Tibial nerve (tissue), 4 donors: Measurements from ENCODE around the gene ARHGAP6. TPM values are rescaled to one million over a fixed set of nuclear protein-coding genes. Genes with fewer than 3 reads are reported as not detected.

Experiments used
- DNase-seq, 2 donors: peaks; one replicate each; pipeline ENCODE4 v3.0.0-alpha.2; 2019; ENCODE audit warnings: low spot score in 2 of 2
- H3K27ac ChIP-seq, 4 donors: fragments of 200-600 bp; sonication (generic) in 3 of 4; one replicate each; pipeline ENCODE4 v1.5.1; 2017 to 2019; ENCODE audit warnings: mild to moderate bottlenecking in 1 of 4
- H3K27me3 ChIP-seq, 2 donors: fragments of 200-600 bp; sonication (generic) in 1 of 2; one replicate each; pipeline versions ENCODE4 v1.5.1 to v1.6.0; 2017 to 2019
- H3K36me3 ChIP-seq, 3 donors: fragments of 200-600 bp; sonication (generic); one replicate each; pipeline ENCODE4 v1.5.1; 2018 to 2019
- H3K4me1 ChIP-seq, 4 donors: fragments of 200-600 bp; sonication (generic) in 3 of 4; one replicate each; pipeline ENCODE4 v1.5.1; 2017 to 2019
- H3K4me3 ChIP-seq, 4 donors: fragments of 200-600 bp; sonication (generic) in 3 of 4; one replicate each; pipeline ENCODE4 v1.5.1; 2017 to 2019; ENCODE audit warnings: mild to moderate bottlenecking in 1 of 4, moderate library complexity in 1 of 4
- H3K9me3 ChIP-seq, 4 donors: fragments of 200-600 bp; sonication (generic) in 3 of 4; one replicate each; pipeline ENCODE4 v1.5.1; 2017 to 2019
- CTCF ChIP-seq, 5 experiments: fragments of 200-600 bp in 3 of 5; fragments of 450-650 bp in 2 of 5; sonication (generic) in 3 of 5; IDR thresholded peaks; one replicate each; pipeline ENCODE4 v1.5.1; 2016 to 2019; ENCODE audit warnings: antibody characterized with exemption in 5 of 5, mild to moderate bottlenecking in 3 of 5, moderate library complexity in 2 of 5
- EP300 ChIP-seq, 2 donors: sonication (generic); formaldehyde crosslinking; IDR thresholded peaks; one replicate each; pipeline ENCODE4 v1.6.1; 2017; ENCODE audit warnings: antibody characterized with exemption in 2 of 2, mild to moderate bottlenecking in 1 of 2
- POLR2A ChIP-seq, 2 donors: fragments of 450-650 bp; IDR thresholded peaks; one replicate each; pipeline ENCODE4 v1.6.1; 2017; ENCODE audit warnings: antibody characterized with exemption in 2 of 2, mild to moderate bottlenecking in 2 of 2, moderate library complexity in 2 of 2
- whole genome bisulfite sequencing, 2 donors: methylation state at CpG; one replicate each; pipeline ENCODE4 v1.1.5; 2018; 5-methylcytosine and 5-hydroxymethylcytosine counted together
- total RNA-seq, 4 donors: library from RNA; depleted of rRNA; stranded (reverse); fragments of >200 nt; gene quantifications; one replicate each; pipeline ENCODE4 v1.1.0, GENCODE V29; 2016

ARHGAP6 gene
- total RNA-seq, 4 donors from 2014 or later: 16.0 to 51.9 (median 39.3) TPM

GRCh38 chrX:11401966-11402365 lies 263.8 kb downstream of the ARHGAP6 start:
- Histone ChIP-seq H3K27ac (no peak overlapping the region), H3K27me3 (no peaks in the 10 kb centered on the region), H3K4me3 (no peak overlapping the region), H3K4me1 (no peaks in the 10 kb centered on the region), H3K9me3 (no peaks in the 10 kb centered on the region), H3K36me3 (no peaks in the 10 kb centered on the region)
- no peak for TF ChIP-seq EP300 (IDR thresholded peaks at IDR 0.05)
- no peak for TF ChIP-seq CTCF (IDR thresholded peaks at IDR 0.05)
- TF ChIP-seq POLR2A (IDR thresholded peaks at IDR 0.05): no peak
- 44 to 47% methylated on average over 2 of the region's 2 CpGs for WGBS, 2 donors
- DNase-seq: no peak

- H3K4me1 ChIP-seq: no peaks in the 10 kb centered on the region
- no peaks in the 10 kb centered on the region for H3K36me3 ChIP-seq
- no peak overlapping the region for H3K27ac ChIP-seq
- 31 to 68% methylated on average over 2 of the region's 2 CpGs for WGBS, 2 donors
- DNase-seq: no peak
- no peaks in the 10 kb centered on the region for H3K9me3 ChIP-seq
- no peak for TF ChIP-seq EP300 (IDR thresholded peaks at IDR 0.05)
- no peak for TF ChIP-seq CTCF (IDR thresholded peaks at IDR 0.05)
- TF ChIP-seq POLR2A (IDR thresholded peaks at IDR 0.05): no peak
- H3K4me3 ChIP-seq: no peak overlapping the region
- H3K27me3 ChIP-seq: no peaks in the 10 kb centered on the region
Measured at GRCh38 chrX:11399489-11400094, 266.1 kb downstream of the ARHGAP6 start.

GRCh38 chrX:11398785-11399184 lies 266.9 kb downstream of the ARHGAP6 start:
- Histone ChIP-seq H3K4me1 (no peaks in the 10 kb centered on the region), H3K27me3 (no peaks in the 10 kb centered on the region), H3K36me3 (no peaks in the 10 kb centered on the region), H3K27ac (no peak overlapping the region), H3K9me3 (no peaks in the 10 kb centered on the region), H3K4me3 (no peak overlapping the region)
- no peak for DNase-seq
- TF ChIP-seq POLR2A (IDR thresholded peaks at IDR 0.05) (no peak), EP300 (IDR thresholded peaks at IDR 0.05) (no peak), CTCF (IDR thresholded peaks at IDR 0.05) (no peak)
- 24 to 34% methylated on average over 1 of the region's 1 CpG for WGBS, 2 donors

GRCh38 chrX:11398139-11398538 lies 267.6 kb downstream of the ARHGAP6 start:
- 55 to 66% methylated on average over 3 of the region's 3 CpGs for WGBS, 2 donors
- Histone ChIP-seq H3K4me1 (no peaks in the 10 kb centered on the region), H3K4me3 (no peak overlapping the region), H3K27me3 (no peaks in the 10 kb centered on the region), H3K27ac (no peak overlapping the region), H3K9me3 (no peaks in the 10 kb centered on the region), H3K36me3 (no peaks in the 10 kb centered on the region)
- TF ChIP-seq CTCF (IDR thresholded peaks at IDR 0.05): no peak
- no peak for TF ChIP-seq POLR2A (IDR thresholded peaks at IDR 0.05)
- no peak for TF ChIP-seq EP300 (IDR thresholded peaks at IDR 0.05)
- DNase-seq: no peak

- Histone ChIP-seq H3K4me3 (no peak overlapping the region), H3K4me1 (no peaks in the 10 kb centered on the region), H3K27ac (no peak overlapping the region), H3K27me3 (no peaks in the 10 kb centered on the region), H3K9me3 (no peaks in the 10 kb centered on the region), H3K36me3 (no peaks in the 10 kb centered on the region)
- TF ChIP-seq CTCF (IDR thresholded peaks at IDR 0.05) (no peak), POLR2A (IDR thresholded peaks at IDR 0.05) (no peak)
- DNase-seq: no peak
- 42 to 85% methylated on average over 2 of the region's 2 CpGs for WGBS, 2 donors
Measured at GRCh38 chrX:11397680-11398079, 268.0 kb downstream of the ARHGAP6 start.
